SK-N-SH (cell line): ENCODE measurements around the gene OTOS. TPM values are rescaled to one million over a fixed set of nuclear protein-coding genes. Genes with fewer than 3 reads are reported as not detected.

Experiments used
- CTCF ChIA-PET: fragments of 300-600, 350-600 bp; formaldehyde crosslinking; extraction: SDS; loops from one replicate; lab custom pipeline; 2021; lab: Yijun Ruan, JAX
- POLR2A ChIA-PET: fragments of 350-600 bp; sonication (Branson Sonifier 250); formaldehyde crosslinking; extraction: SDS; loops from one replicate; lab custom pipeline; 2020; ENCODE audit warnings: antibody characterized with exemption, inconsistent platforms; lab: Yijun Ruan, JAX
- DNase-seq: peaks from one replicate; pipeline ENCODE4 v3.0.0; 2012
- H2AFZ ChIP-seq: fragments of 200-600 bp; sonication (generic); 2 replicates; pipeline ENCODE4 v1.8.1; 2016; ENCODE audit warnings: antibody characterized with exemption, mild to moderate bottlenecking, low read depth
- H3F3A ChIP-seq: fragments of 200-600 bp; sonication (generic); replicated peaks from 2 replicates; pipeline ENCODE3; 2016; ENCODE audit warnings: antibody characterized with exemption, mild to moderate bottlenecking; ENCODE audit not compliant: insufficient read depth
- H3K27ac ChIP-seq, 2 experiments: fragments of 200-500 bp in 1 of 2; fragments of 200-600 bp in 1 of 2; sonication (Bioruptor generic) in 1 of 2; sonication (generic), shearing (Covaris generic) in 1 of 2; 2 replicates each; pipeline versions ENCODE4 v1.5.1 to v1.6.1; 2014 to 2016; ENCODE audit warnings: low read depth in 2 of 2, inconsistent platforms in 1 of 2, low read length in 1 of 2, mild to moderate bottlenecking in 1 of 2, mixed read lengths in 1 of 2
- H3K27me3 ChIP-seq: fragments of 200-600 bp; sonication (generic), shearing (Covaris generic); 2 replicates; pipeline ENCODE4 v1.6.1; 2016; ENCODE audit warnings: mixed run types; ENCODE audit not compliant: insufficient read depth
- H3K36me3 ChIP-seq, 2 experiments: fragments of 200-500 bp in 1 of 2; fragments of 200-600 bp in 1 of 2; sonication (Bioruptor generic) in 1 of 2; sonication (generic) in 1 of 2; replicated peaks in 1 of 2; 2 replicates each; pipeline versions ENCODE3 to v1.5.1; 2014 to 2016; ENCODE audit warnings: low read length in 1 of 2, mild to moderate bottlenecking in 1 of 2; ENCODE audit not compliant: insufficient read depth in 2 of 2, control insufficient read depth in 1 of 2
- H3K4me1 ChIP-seq, 2 experiments: fragments of 200-500 bp in 1 of 2; fragments of 200-600 bp in 1 of 2; sonication (Bioruptor generic) in 1 of 2; sonication (generic), shearing (Covaris generic) in 1 of 2; 2 replicates each; pipeline versions ENCODE4 v1.5.1 to v1.6.1; 2014 to 2016; ENCODE audit warnings: low read depth in 1 of 2, low read length in 1 of 2, mixed run types in 1 of 2; ENCODE audit not compliant: insufficient read depth in 2 of 2, control insufficient read depth in 1 of 2
- H3K4me2 ChIP-seq: fragments of 200-600 bp; sonication (generic), shearing (Covaris generic); 2 replicates; pipeline ENCODE4 v1.6.1; 2017; ENCODE audit warnings: mixed run types
- H3K4me3 ChIP-seq, 2 experiments: fragments of 200-500 bp in 1 of 2; fragments of 200-600 bp in 1 of 2; sonication (Bioruptor generic) in 1 of 2; sonication (generic), shearing (Covaris generic) in 1 of 2; 2 replicates each; pipeline versions ENCODE4 v1.5.1 to v1.8.1; 2014 to 2016; ENCODE audit warnings: low read depth in 2 of 2, inconsistent platforms in 1 of 2, low read length in 1 of 2, mild to moderate bottlenecking in 1 of 2, mixed read lengths in 1 of 2, moderate library complexity in 1 of 2
- H3K79me2 ChIP-seq: fragments of 200-600 bp; sonication (generic); 2 replicates; pipeline ENCODE4 v1.8.1; 2017; ENCODE audit warnings: mild to moderate bottlenecking; ENCODE audit not compliant: insufficient read depth
- H3K9ac ChIP-seq: fragments of 200-600 bp; sonication (generic); 2 replicates; pipeline ENCODE4 v1.6.1; 2017; ENCODE audit warnings: mixed run types
- H3K9me2 ChIP-seq: fragments of 200-600 bp; sonication (generic); 2 replicates; pipeline ENCODE4 v1.6.1; 2017; ENCODE audit warnings: mixed run types
- H3K9me3 ChIP-seq: fragments of 200-600 bp; sonication (generic); 2 replicates; pipeline ENCODE4 v1.6.1; 2017; ENCODE audit warnings: mixed run types, mild to moderate bottlenecking, moderate library complexity
- H4K20me1 ChIP-seq: fragments of 200-600 bp; sonication (generic); 2 replicates; pipeline ENCODE4 v1.6.1; 2017; ENCODE audit warnings: mild to moderate bottlenecking, mixed run types; ENCODE audit not compliant: insufficient read depth
- CHD2 ChIP-seq: fragments of 150-350 bp; IDR thresholded peaks from 2 replicates; pipeline ENCODE4 v1.6.1; 2018; ENCODE audit warnings: low read length; ENCODE audit not compliant: partially characterized antibody
- EP300 ChIP-seq, 2 experiments: IDR thresholded peaks; 2 replicates each; pipeline versions ENCODE4 v1.4.0 to v1.6.1; 2012; ENCODE audit warnings: borderline replicate concordance in 1 of 2, low read depth in 1 of 2, low read length in 1 of 2
- EZH2phosphoT487 ChIP-seq: fragments of 200-600 bp; sonication (generic); IDR thresholded peaks from 2 replicates; pipeline ENCODE4 v1.6.1; 2017; ENCODE audit warnings: low read depth, mixed run types, mild to moderate bottlenecking, antibody characterized with exemption, moderate library complexity, borderline replicate concordance
- FOXJ3 ChIP-seq: sonication (generic); formaldehyde crosslinking; IDR thresholded peaks from 2 replicates; pipeline ENCODE4 v1.5.1; 2020; ENCODE audit warnings: mild to moderate bottlenecking, missing genetic modification reagents
- FOXM1 ChIP-seq: IDR thresholded peaks from 2 replicates; pipeline ENCODE4 v1.4.0; 2012; ENCODE audit warnings: low read depth, mild to moderate bottlenecking
- JUND ChIP-seq: IDR thresholded peaks from 2 replicates; pipeline ENCODE4 v1.4.0; 2012
- MAX ChIP-seq: IDR thresholded peaks from 2 replicates; pipeline ENCODE4 v1.4.0; 2012; ENCODE audit warnings: low read depth
- MXI1 ChIP-seq: IDR thresholded peaks from 2 replicates; pipeline ENCODE4 v1.6.1; 2012; ENCODE audit warnings: mild to moderate bottlenecking, low read depth, low read length, improper control_type of control experiment
- RFX5 ChIP-seq: IDR thresholded peaks from 2 replicates; pipeline ENCODE4 v1.6.1; 2012; ENCODE audit warnings: mild to moderate bottlenecking, improper control_type of control experiment, low read length
- SIN3A ChIP-seq: IDR thresholded peaks from 2 replicates; pipeline ENCODE4 v1.6.1; 2012; ENCODE audit warnings: low read depth, mild to moderate bottlenecking, low read length, moderate library complexity, borderline replicate concordance
- TAF1 ChIP-seq: IDR thresholded peaks from 2 replicates; pipeline ENCODE4 v1.6.1; 2012; ENCODE audit warnings: low read depth, mild to moderate bottlenecking, low read length, moderate library complexity, borderline replicate concordance
- USF1 ChIP-seq: IDR thresholded peaks from 2 replicates; pipeline ENCODE4 v1.4.0; 2012; ENCODE audit warnings: low read depth, borderline replicate concordance
- YY1 ChIP-seq: IDR thresholded peaks from 2 replicates; pipeline ENCODE4 v1.4.0; 2012; ENCODE audit warnings: low read depth, mild to moderate bottlenecking
- WGBS: methylation state at CpG from one replicate; pipeline ENCODE4 v1.1.6; 2017; ENCODE audit warnings: low lambda C conversion rate; 5-methylcytosine and 5-hydroxymethylcytosine counted together
- polyA plus RNA-seq, 3 experiments: library from polyadenylated mRNA; depleted of rRNA; stranded (reverse); fragments of >200 nt; gene quantifications; 2 replicates each; pipeline ENCODE4 v1.2.3, GENCODE V29; 2012
- TF ChIP-seq, protein P1 (sequence below): IDR thresholded peaks from 2 replicates; pipeline ENCODE4 v1.4.0; 2012; ENCODE audit warnings: low read depth, borderline replicate concordance
- TF ChIP-seq, protein P2 (sequence below): fragments of 150-350 bp; IDR thresholded peaks from 2 replicates; pipeline ENCODE4 v1.6.1; 2017; ENCODE audit warnings: antibody characterized with exemption, low read length, low read depth, borderline replicate concordance
- TF ChIP-seq, protein P3 (sequence below): fragments of 150-350 bp; IDR thresholded peaks from 2 replicates; pipeline ENCODE4 v1.6.1; 2016; ENCODE audit warnings: mild to moderate bottlenecking, low read depth, low read length

The OTOS gene
- polyA plus RNA-seq, 1 of the 3 experiments (the other 2 are of a cell fraction), result not detected

DNA sequence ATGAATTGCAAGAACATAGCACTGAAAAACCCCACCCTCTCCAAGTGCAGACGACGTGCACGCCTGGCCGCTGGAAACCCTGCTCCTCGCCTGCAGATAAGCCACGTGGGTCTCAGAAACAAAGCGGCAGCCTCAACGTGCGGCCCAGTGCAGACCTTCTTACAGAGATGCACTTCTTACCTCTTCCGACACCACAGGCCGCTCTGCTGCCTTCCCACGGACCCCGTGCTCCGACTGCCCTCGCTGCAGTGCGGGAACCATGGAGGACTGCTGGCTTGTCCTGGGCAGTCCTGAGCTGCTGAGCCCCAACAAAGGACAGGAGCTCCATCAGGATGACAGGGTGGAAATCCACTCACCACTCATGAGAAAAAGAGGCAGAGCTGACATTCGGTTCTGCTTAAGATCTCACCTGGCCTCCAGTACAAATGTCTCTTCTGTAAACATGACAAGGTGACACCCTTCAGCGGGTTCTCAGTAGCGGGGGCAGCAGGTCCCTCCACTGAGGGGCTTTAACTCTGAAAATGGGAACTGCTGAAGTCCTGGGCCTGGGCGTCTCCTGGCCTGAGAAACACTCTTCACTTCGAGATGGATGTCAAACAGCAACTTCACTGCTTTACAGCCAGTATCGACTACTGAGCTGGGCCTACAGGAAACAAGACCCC is 10.6 kb downstream of the OTOS start (continued):
- TF ChIP-seq, protein P1, sequence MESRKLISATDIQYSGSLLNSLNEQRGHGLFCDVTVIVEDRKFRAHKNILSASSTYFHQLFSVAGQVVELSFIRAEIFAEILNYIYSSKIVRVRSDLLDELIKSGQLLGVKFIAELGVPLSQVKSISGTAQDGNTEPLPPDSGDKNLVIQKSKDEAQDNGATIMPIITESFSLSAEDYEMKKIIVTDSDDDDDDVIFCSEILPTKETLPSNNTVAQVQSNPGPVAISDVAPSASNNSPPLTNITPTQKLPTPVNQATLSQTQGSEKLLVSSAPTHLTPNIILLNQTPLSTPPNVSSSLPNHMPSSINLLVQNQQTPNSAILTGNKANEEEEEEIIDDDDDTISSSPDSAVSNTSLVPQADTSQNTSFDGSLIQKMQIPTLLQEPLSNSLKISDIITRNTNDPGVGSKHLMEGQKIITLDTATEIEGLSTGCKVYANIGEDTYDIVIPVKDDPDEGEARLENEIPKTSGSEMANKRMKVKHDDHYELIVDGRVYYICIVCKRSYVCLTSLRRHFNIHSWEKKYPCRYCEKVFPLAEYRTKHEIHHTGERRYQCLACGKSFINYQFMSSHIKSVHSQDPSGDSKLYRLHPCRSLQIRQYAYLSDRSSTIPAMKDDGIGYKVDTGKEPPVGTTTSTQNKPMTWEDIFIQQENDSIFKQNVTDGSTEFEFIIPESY, result no peak
- no peak for TF ChIP-seq YY1
- no peak for TF ChIP-seq FOXJ3 (CRISPR knock-in tag)

DNA sequence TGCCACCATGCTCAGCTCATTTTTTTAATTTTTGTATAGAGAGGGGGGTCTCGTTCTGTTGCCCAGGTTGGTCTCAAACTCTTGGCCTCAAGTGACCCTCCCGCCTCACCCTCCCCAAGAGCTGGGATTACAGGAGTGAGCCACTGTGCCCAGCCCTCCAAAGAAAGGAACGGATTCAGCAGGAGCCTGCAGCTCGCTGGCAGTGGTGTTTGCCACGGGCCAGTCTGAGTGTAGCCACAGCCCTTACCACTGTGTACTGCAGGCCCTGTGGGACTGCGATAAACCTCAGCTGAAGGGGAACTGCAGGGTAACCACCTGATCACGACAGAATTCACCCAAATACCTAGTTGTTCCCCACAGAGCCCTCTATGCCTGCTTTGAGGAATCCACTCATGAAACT is 11.1 kb downstream of the OTOS start:
- no peak overlapping the region for H3K4me2 ChIP-seq
- no peaks in the 10 kb centered on the region for H3F3A ChIP-seq
- TF ChIP-seq CHD2 (no peak), TAF1 (no peak), MXI1 (no peak), RFX5 (no peak), SIN3A (no peak), EP300 (IDR thresholded peaks at IDR 0.05; ENCODE audit: borderline replicate concordance in 1 of 2, low read depth in 1 of 2, low read length in 1 of 2) (no peak), USF1 (no peak), EZH2phosphoT487 (no peak), FOXM1 (no peak), JUND (no peak), MAX (no peak)
- TF ChIP-seq, protein P2, sequence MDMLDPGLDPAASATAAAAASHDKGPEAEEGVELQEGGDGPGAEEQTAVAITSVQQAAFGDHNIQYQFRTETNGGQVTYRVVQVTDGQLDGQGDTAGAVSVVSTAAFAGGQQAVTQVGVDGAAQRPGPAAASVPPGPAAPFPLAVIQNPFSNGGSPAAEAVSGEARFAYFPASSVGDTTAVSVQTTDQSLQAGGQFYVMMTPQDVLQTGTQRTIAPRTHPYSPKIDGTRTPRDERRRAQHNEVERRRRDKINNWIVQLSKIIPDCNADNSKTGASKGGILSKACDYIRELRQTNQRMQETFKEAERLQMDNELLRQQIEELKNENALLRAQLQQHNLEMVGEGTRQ, result no peak
- TF ChIP-seq, protein P3, sequence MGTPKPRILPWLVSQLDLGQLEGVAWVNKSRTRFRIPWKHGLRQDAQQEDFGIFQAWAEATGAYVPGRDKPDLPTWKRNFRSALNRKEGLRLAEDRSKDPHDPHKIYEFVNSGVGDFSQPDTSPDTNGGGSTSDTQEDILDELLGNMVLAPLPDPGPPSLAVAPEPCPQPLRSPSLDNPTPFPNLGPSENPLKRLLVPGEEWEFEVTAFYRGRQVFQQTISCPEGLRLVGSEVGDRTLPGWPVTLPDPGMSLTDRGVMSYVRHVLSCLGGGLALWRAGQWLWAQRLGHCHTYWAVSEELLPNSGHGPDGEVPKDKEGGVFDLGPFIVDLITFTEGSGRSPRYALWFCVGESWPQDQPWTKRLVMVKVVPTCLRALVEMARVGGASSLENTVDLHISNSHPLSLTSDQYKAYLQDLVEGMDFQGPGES, result no peak
- H3K36me3 ChIP-seq, result peaks cover 10 to 70% of the 10 kb centered on the region in 2 experiments
- DNase-seq, result no peak
- no peaks in the 10 kb centered on the region for H3K9me3 ChIP-seq
- H3K9ac ChIP-seq, result no peak overlapping the region
- H2AFZ ChIP-seq, result no peak overlapping the region
- POLR2A ChIA-PET, result interaction anchor here (1.0 kb wide), 1 partner anchor 9 kb away, joined by 3 read pairs; no protein-coding TSS in a partner anchor
- no peak overlapping the region for H3K4me3 ChIP-seq
- peaks cover 18% of the 10 kb centered on the region for H3K79me2 ChIP-seq
- CTCF ChIA-PET, result interaction anchor here (0.6 to 2.5 kb wide), 4 partner anchors 14 to 527 kb away, joined by 3 to 9 read pairs (median 8); no protein-coding TSS in a partner anchor
- WGBS, result 89% methylated on average over 7 of the region's 7 CpGs
- no peaks in the 10 kb centered on the region for H3K9me2 ChIP-seq
- H4K20me1 ChIP-seq, result peaks cover 5% of the 10 kb centered on the region
- H3K4me1 ChIP-seq, result peaks cover 1 to 2% of the 10 kb centered on the region in 2 experiments; a peak in 1 of 4 replicates
- no peaks in the 10 kb centered on the region for H3K27me3 ChIP-seq
- H3K27ac ChIP-seq, result no peak overlapping the region
